Fibroblast of skin of left quadriceps (primary cell): ENCODE measurements around the gene CRIP2.
A peak's percentile ranks its signal among the peaks of the same experiment; 100 is the strongest.

ENCODE experiments used
- DNase-seq, 2 experiments: peaks; one replicate each; pipeline ENCODE4 v3.0.0-alpha.2; 2013; ENCODE audit warnings: low read depth in 2 of 2

The CRIP2 gene

DNA sequence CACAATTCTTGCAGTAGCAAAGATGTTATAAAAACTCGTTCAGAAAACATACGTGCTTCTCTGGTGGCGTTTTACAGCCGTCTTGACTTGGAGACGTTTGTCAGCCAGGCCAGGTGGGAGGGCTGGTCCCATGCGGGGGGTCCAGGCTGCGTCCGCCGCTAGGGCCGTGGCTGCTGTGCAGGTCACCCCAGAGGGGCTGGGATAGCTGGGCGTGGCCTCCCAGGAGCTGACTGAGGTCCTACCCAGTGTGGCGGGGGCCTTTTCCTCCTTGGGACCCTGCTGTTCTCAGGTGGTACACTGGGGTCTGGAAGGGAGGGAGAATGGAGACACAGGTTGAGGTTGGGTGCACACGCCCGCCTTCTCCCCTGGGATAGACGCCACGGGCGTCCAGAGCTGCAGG, 29.8 kb upstream of the CRIP2 start:
- DNase-seq, result no peak

DNA sequence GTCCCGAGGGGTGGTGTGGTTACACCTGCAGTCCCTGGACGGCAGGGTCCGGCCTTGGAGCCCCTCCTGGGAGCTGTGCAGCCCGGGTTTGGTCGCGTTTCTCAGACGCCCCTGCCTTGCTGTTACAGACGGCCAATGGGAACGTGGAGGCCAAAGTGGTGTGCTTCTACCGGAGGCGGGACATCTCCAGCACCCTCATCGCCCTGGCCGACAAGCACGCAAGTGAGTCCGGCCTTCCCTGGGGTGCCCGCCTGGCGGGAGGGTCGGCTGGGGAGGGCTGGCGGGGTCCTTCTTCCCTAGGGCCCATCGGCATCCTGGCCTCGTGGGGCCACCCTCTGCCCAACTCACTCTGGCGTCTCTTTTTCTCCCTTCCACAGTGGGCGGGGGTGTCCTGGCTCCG, 29.3 kb upstream of the CRIP2 start:
- DNase-seq, result no peak

DNA sequence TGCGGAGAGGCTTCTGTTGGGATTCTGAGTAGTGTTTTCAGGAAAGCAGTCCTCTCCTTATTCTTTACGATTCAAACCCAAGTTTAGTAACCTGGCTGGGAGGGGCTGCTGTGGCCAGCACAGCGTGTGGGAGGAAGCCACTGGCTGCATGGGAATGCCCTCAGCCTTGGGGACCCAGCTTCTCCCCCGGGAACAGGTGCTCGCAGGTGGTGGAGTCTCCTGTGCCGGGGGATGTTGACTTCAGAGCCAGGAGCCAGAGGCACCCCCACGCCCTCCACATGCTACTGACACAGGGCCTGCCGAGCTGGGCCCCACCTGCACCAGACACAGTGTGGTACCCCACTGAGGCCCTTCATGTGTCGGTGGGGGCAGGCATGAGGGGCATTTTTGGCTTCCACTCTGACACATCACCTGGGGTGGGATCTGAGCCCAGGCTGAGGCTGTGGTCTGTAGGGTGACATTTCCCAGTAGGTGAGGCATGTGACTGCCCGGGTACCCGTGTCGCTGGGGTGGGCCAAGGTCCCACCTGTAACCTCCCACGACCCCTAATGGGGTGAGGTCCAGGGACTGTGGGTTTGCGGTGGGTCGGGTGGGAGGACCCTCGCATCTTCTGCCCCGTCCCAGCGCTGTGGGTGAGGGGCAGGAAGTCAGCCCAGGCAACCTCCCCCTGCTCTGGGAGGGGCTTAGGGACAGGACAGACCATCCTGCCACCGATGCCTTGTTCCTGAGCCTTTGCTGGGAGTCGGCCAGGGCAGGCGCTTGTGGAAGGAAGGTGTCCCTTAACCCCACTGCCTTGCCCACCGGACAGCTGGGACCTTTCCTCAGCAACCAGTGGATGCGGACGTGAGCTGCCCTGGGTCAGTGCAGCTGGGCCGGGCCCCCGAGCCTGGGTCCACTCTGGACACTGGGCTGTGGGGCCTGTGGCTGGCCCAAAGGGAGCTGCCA, 28.4 kb upstream of the CRIP2 start:
- no peak for DNase-seq

DNA sequence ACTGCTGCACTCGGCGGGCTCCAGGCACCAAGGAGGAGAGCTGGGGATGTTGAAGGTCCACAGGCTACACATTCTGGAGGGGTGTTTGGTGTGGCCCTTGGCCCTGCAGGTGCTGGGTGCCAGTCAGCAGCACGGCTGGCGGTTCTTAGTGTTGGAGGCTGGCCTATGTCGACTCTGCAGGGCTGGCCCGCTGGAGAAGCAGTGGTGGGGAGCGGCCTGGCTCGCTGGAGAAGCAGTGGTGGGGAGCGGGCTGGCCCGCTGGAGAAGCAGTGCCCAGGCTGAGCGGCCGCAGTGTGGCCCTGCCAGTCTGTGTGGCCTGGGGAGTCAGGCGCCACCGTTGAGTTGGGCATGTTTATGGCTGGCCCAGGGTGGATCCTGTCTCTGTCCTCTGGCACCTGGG, 27.6 kb upstream of the CRIP2 start:
- no peak for DNase-seq

DNA sequence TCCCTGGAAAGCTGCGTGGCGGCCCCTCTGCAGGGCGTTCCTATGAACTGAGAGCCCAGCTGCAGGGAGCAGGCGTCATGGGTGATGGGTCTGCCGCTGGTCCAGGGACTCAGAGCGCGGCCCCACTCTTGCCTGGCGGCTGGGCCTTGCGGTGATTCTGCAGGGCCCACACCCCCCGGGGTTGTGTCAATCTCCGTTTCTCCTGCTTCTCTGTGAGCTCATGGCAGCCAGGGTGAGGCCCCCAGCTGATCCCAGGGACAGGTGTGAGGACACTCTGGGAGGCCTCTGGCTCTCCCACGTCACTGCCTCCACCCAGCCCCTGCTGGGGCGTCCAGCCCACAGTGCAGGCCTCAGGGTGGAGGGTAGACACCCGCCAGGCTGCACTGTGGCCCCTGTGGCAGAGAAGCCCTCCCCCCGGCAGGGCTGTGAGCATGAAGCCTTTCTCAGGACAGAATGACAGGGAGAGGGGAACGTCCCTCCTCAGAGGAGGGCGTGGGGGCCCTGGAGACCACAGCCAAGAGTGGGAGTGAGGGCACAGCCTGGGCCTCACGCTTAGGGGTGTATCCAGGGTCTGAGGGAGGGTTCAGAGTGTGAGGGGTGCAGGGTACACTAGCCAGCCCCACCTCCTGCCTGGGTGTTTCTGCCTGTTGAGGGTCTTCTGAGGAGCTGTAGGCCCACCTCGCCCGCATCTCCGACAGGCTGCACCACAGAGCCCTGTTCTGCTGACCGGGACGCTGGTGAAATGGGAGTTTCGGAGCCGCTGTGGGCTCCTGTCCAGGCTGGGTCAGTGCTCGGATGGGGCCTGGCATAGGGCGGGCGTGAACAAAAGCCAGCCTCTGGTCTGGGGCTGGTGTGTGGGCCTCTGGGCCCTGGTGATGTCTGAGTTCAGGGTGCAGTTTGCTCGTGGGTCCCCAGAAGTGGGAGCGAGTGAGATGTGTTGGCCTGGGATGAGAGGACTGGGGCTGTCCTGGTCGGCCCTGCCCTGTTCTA, 26.7 kb upstream of the CRIP2 start:
- DNase-seq, result no peak

DNA sequence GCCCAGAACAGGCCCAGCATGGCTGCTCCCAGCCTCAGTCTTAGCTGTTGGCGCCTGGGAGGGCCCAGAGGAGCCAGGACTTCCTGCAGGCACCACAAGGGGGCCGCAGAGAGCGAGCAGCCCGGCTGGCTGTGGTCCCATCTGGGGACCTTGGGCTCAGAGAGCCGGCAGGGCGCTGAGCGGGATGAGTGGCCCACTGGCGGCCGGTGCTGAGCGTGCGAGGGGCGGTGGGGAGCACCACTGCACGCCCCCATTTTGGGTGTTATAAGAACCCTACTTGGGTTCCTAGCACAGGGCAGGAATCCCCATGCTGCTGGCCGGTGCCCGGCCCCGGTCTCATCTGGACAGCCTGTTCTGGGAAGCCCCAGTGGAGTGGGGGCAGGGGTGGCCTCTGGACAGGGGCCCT, 25.9 kb upstream of the CRIP2 start:
- DNase-seq, result peak; percentile 13 to 14

DNA sequence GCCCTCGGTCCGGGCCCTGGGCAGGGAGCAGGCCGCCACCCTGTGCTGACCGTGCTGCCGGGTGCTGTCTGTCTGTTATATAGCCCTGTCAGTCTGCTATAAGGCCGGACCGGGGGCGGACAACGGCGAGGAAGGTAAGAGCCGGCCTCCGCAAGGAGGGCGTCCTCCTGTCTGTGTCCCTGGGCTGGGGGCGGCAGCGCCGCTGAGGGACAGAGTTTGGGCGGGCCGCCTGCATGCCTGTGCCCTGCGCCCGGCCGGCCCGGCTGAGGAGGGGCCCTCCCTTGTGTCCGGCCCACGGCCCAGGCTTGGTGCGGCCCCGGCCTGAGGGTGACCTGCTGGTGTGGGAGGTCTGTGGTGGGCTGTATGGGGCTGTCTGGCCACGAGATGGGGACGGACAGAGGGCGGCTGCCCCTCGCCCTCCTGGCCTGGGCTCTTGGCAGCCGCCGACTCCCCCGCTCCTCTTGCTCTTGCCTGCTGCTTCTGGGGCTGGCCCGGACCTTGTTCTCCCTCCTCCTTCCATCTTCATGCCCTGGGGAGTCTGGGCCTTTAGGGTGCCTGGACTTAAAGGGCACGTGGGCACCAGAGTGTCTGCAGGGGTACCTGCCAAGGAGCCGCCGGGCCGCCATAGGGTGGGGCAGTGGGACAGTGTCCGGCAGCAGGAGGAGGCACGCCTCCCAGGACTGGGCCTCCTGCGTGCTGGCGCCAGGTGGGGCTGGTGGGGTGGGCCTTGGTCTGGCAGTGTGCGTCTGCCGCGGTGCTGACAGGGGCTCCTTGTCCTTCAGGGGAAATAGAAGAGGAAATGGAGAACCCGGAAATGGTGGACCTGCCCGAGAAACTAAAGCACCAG, 25.1 kb upstream of the CRIP2 start:
- no peak for DNase-seq

DNA sequence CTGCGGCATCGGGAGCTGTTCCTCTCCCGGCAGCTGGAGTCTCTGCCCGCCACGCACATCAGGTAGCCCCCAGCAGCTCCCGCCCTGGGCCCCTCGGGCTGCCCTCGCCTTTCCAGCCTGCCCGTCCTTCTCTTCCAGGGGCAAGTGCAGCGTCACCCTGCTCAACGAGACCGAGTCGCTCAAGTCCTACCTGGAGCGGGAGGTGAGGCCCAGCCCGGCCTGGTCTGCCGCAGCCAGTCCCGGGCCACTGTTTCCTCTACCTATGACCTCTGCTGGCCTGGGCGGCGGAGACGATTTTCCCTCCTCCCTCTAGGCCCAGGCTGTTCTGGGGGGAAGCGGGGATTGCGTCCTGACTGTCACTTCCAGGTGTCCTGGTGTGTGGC, 24.5 kb upstream of the CRIP2 start:
- DNase-seq, result no peak

DNA sequence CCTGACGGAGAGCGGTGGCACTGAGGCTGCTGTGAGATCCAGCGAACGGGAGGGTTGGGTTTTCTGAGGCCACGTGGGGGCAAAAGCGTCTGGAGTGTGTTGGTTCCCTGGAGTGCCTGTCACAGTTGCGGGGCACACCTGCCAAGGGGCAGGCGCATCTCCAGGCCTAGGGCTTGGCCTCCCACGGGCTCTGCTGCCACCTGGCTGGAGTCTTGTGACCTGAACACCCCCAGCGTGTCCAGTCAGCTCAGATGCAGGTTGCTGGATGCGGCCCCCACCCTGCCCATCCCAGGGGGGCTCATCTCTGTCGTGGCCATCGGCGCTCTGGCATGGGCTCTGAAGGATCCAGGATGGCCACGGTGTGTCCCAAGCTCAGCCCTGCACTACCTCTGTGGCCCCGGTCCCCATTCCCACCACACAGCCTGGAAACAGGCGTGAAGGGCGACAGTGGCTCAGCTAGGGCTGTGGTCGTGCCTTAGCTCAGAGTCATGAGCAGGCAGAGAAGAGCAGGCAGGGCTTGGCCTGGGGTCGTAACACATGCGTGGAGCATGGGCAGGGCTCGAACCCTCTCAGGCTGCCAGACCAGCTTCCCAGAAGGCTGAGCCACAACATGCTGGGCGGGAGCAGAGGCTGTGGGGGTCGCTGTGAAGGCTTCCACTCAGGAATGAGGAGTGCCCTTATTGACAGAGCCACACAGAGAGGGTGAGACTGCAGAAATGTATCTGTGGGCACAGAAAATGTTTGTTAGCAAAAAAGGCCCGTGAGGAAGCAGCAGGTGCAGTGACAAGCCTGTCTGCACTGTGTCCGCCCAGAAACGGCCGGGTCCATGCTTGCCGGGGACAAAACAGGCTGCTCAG, 23.5 kb upstream of the CRIP2 start:
- no peak for DNase-seq

DNA sequence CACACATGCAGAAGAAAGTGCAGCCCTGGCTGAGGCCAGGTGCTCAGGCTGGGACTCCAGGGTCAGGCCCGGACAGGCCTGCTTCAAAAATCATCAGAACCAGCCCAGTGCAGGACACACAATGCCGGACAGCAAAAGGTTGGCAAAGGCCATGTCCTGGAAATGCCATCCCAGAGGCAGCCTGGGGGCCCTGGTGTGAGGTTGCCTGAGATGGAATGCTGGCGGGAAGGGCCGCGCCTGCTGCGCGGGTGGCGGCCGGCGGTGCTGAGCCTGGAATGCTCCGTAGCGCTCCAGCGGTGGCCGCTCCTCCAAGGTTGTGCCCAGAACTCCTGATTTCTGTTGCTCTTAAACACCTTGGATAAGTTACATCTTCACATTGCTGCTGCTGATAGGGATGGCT, 21.7 kb upstream of the CRIP2 start:
- no peak for DNase-seq

DNA sequence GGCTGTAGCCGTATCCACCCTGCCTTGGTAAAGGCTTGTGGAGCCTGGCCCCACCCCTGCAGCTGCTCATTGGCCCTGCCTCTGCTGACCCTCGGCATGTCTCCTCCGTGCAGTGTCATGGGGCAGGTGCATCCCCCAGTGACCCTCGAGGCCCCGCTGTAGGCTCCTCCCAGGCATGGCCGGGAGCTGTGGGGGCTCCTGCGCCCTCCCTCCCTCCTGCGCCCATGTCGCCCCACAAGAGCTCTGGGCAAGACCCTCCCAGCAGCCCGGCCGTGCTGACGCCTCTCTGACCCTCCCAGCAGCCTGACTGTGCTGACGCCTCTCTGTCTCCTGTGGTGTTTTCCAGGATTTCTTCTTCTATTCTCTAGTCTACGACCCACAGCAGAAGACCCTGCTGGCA, 20.8 kb upstream of the CRIP2 start:
- no peak for DNase-seq

DNA sequence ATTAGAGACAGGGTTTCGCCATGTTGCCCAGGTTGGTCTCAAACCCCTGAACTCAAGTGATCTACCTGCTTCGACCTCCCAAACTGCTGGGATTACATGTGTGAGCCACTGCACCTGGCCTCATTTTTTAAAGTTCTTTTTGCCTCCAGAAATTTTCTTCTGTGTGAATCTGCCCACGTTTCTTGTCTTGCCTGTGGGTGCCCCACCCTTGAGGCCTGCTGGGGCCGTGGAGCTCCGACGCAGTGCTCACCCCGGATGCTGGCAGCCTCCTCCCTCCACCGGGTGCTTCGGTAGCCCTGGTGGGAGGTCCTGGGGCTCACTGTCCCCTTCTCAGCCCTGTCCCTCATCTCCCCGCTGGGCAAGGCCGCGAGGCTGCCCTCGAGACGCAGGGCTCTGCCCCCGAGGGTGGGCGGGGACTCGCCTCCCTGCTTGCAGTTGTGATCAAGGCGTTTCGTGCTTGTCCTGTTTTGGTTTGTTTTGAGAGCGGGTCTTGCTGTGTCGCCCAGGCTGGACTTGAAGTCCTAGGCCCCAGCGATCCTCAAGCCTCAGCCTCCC, 19.5 kb upstream of the CRIP2 start:
- no peak for DNase-seq

DNA sequence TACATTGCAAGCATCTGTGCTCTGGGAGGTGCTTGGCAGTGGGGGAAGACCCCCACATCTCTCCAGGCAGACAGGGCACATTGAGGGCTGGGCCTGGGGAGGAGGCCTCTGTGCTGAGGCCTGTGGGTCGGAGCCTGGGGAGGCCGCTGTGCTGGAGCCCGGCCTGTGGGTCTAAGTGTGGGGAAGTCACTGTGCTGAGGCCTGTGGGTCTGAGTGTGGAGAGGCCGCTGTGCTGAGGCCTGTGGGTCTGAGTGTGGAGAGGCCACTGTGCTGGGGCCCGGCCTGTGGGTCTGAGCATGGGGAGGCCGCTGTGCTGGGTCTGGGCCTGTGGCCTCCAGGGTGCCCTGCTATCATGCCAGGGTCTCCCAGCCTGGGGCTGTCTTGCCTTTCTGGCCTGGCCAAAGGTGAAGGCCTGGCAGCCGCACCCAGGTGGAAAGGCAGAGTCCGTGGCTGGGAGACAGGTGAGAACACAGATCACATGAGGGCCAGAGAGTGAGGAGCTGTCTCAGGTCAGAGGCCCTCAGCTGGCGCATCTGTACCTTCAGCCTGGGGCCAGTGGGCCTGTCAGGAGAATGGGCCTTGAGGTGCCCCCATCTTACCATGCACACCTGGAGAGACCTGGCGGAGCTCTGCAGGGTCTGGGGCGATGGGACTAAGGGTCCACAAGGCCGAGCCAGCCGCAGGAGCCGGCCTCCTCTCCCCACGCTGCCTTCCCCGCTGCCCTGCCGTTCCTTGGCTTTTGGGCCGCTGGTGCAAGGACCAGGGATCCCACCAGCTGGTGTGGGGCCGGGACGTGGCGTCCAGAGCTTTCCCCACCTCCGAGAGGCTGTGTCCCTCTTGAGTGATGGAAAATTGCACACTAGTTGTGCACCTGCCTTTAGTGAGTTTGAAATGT, 18.6 kb upstream of the CRIP2 start:
- DNase-seq, result no peak

DNA sequence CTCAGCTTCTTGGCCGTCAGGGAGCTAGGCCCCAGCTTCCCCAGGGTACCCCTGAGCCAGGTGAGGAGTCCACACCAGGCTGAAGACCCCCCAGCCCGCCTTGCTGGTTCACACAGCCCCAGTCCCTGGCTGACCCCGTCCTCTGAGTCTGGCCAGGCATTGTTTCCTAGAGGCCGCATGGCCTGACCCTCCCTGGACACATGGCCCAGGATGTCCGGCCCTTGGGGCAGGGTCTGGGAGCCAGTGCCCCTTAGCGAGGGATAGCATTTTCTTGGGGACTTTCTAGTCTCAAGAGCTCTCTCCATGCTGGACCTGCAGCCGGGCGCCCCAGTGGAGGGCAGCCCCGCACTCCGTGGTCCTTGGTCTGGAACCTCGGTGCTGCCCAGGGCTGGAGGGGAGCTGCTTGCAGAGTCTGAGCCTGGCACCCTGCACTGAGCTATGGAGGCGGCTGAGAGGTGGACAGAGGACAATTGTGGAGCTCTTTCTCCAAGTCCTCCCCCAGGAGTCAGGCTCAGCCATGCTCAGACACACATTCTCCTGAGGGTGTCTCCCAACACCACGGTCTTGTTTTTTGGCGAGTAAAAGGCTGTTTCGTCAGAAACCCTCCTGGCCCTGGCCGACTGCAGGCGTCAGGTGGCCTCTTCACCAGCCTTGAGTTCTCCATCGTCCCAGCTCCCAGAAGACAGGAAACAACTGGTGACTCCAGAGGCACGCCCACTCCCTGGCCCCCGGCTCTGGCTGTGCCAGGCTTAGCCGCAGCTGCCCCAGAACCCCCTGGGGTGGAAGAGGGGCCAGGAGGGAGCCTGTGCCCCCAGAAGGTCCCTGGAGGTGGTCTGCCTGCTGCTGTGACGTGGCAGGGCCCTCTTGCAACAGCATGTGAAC, 17.6 kb upstream of the CRIP2 start:
- DNase-seq, result no peak

DNA sequence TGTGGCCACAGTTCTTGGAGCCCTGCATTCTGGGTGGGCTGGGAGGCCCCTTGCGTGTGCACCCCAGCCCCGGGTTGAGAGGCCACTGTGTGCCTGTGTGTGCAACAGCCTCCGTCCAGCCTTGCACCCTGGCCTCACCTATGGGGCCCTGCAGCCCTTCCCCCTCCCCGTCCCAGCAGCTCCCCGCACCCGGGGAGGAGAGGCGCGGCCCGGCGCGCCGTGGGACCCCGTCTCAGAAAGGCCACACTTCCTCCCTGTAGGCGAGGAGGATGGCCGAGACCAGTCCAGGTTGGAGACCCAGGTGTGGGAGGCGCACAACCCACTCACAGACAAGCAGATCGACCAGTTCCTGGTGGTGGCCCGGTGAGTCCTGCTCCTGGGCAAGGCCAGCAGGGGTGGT, 16.6 kb upstream of the CRIP2 start:
- no peak for DNase-seq

DNA sequence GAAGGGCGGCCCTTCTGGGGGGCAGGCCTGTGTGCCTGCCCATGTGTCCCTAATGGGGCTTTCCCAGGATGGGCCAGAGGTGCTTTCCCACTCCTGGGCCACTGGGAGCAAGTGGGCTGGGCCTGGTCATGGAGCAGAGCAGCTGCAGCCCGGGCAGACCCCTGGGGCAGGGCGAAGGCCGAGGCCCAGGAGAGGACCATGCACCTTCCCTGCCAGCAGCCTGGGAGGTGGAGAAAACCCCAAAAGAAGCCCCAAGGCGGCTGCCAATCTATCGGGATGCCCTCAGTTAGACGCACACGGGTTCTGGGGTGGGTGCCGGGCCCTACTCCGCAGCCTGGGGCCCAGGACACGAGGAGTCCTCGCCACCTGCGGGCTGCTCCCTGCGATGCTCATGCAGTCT, 16.1 kb upstream of the CRIP2 start:
- DNase-seq, result no peak

DNA sequence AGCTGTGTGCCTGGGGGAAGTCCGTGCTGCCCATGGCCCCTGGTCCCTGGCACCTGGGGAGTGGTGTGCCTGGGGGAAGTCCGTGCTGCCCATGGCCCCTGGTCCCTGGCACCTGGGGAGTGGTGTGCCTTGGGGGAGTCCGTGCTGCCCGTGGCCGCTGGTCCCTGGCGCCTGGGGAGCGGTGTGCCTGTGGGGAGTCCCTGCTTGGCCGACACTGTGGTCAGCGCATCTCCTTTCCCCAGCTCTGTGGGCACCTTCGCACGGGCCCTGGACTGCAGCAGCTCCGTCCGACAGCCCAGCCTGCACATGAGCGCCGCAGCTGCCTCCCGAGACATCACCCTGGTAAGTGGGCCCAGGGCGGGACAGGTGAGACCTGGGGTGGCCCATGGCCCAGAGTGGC, 14.5 kb upstream of the CRIP2 start:
- DNase-seq, result no peak

DNA sequence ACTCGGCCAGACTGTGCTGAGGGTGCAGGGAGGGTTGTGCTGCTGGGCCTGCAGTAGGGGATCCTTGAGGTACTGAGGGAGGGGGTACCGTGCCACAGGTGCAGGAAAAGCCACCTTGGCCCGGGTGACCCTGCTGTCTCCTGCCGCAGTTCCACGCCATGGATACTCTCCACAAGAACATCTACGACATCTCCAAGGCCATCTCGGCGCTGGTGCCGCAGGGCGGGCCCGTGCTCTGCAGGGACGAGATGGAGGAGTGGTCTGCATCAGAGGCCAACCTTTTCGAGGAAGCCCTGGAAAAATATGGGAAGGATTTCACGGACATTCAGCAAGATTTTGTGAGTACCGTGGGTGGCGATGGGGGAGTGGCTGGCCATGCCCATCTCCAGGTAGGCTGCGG, 14.0 kb upstream of the CRIP2 start:
- DNase-seq, result no peak
